ENCODE results near the gene SHROOM3. TPM values are rescaled to one million over a fixed set of nuclear protein-coding genes. Genes with fewer than 3 reads are reported as not detected.
A peak's percentile ranks its signal among the peaks of the same experiment; 100 is the strongest.

The SHROOM3 gene
- total RNA-seq, 6 experiments from 2014 or later = 15.2 to 35.8 (median 29.9) TPM

- no peak overlapping the region for H3K27ac ChIP-seq
- 75% methylated on average over 4 of the region's 6 CpGs for WGBS (ENCODE audit: insufficient coverage, low coverage, low lambda C conversion rate, missing lambda C conversion rate)
- intact Hi-C loops (cut with DNase I) = no loop called here
- ATAC-seq (peak in 2 of 4 donors; percentile 17 to 35), DNase-seq (no peak)
- no peaks in the 10 kb centered on the region for H3K4me1 ChIP-seq
- no peak overlapping the region for H3K4me3 ChIP-seq
- H3K27me3 ChIP-seq = no peaks in the 10 kb centered on the region
- TF ChIP-seq POLR2A (IDR thresholded peaks at IDR 0.05) = no peak
- TF ChIP-seq CTCF (IDR thresholded peaks at IDR 0.05) = no peak
- no peaks in the 10 kb centered on the region for H3K36me3 ChIP-seq
- no peaks in the 10 kb centered on the region for H3K9me3 ChIP-seq
Observed at GRCh38 chr4:76611616-76612207, 176.7 kb downstream of the SHROOM3 start.

- DNase-seq (no peak), ATAC-seq (no peak)
- Histone ChIP-seq H3K27ac (no peak overlapping the region), H3K36me3 (no peaks in the 10 kb centered on the region), H3K4me3 (no peak overlapping the region), H3K9me3 (no peaks in the 10 kb centered on the region), H3K27me3 (no peaks in the 10 kb centered on the region), H3K4me1 (no peaks in the 10 kb centered on the region)
- intact Hi-C loops (cut with DNase I) = no loop called here
- TF ChIP-seq POLR2A (IDR thresholded peaks at IDR 0.05) (no peak), CTCF (IDR thresholded peaks at IDR 0.05) (no peak)
Observed at GRCh38 chr4:76614589-76614988, 179.6 kb downstream of the SHROOM3 start.

- Histone ChIP-seq H3K4me3 (no peak overlapping the region), H3K27ac (no peak overlapping the region), H3K27me3 (no peaks in the 10 kb centered on the region), H3K4me1 (no peaks in the 10 kb centered on the region), H3K36me3 (no peaks in the 10 kb centered on the region), H3K9me3 (no peaks in the 10 kb centered on the region)
- ATAC-seq = no peak
- intact Hi-C loops (cut with DNase I) = no loop called here
- no peak for DNase-seq
- no peak for TF ChIP-seq CTCF (IDR thresholded peaks at IDR 0.05)
- WGBS (ENCODE audit: insufficient coverage, low coverage, low lambda C conversion rate, missing lambda C conversion rate) = 38% methylated on average over 3 of the region's 3 CpGs
Observed at GRCh38 chr4:76615999-76616398, 181.0 kb downstream of the SHROOM3 start.

- H3K4me3 ChIP-seq = no peak overlapping the region
- no peaks in the 10 kb centered on the region for H3K9me3 ChIP-seq
- no peaks in the 10 kb centered on the region for H3K36me3 ChIP-seq
- H3K27me3 ChIP-seq = no peaks in the 10 kb centered on the region
- DNase-seq (no peak), ATAC-seq (no peak)
- TF ChIP-seq CTCF (IDR thresholded peaks at IDR 0.05) (no peak), POLR2A (IDR thresholded peaks at IDR 0.05) (no peak)
- intact Hi-C loops (cut with DNase I) = no loop called here
- no peak overlapping the region for H3K27ac ChIP-seq
- WGBS (ENCODE audit: insufficient coverage, low coverage, low lambda C conversion rate, missing lambda C conversion rate) = 72% methylated on average over 2 of the region's 2 CpGs
- H3K4me1 ChIP-seq = no peaks in the 10 kb centered on the region
Observed at GRCh38 chr4:76616526-76616925, 181.5 kb downstream of the SHROOM3 start.
